ENCODE results near the gene WWOX. TPM values are rescaled to one million over a fixed set of nuclear protein-coding genes. Genes with fewer than 3 reads are reported as not detected.

WWOX gene
- total and polyA plus RNA-seq, 2 of the 13 experiments (the other 11 are each of a cell fraction or from before 2014, with no cell fraction given): 9.1 to 37.4 TPM

- FAIRE-seq (no peak), DNase-seq (ENCODE audit: low spot score) (no peak), ATAC-seq (no peak)
- no TSS peak for BruUV-seq (replicated peaks)
- H3K36me3 ChIP-seq (replicated peaks in 1 of 2; ENCODE audit: control insufficient read depth in 1 of 2, insufficient read depth in 2 of 2, low read length in 2 of 2): no peaks in the 10 kb centered on the region
- no peaks in the 10 kb centered on the region for H3K9me3 ChIP-seq (ENCODE audit: low read length)
- in situ Hi-C loops (cut with HindIII; ENCODE audit: extremely low pct_ligation_motif_present, low pct_unique_long_range_greater_than_20kb): no loop called here
- no peak overlapping the region for H3K4me3 ChIP-seq (replicated peaks in 1 of 3; ENCODE audit: insufficient read depth in 1 of 3, low read depth in 2 of 3, low read length in 3 of 3)
- TF ChIP-seq FOXK2 (IDR thresholded peaks at IDR 0.05) (no peak), THRA (CRISPR knock-in tag; IDR thresholded peaks at IDR 0.05; ENCODE audit: borderline replicate concordance) (no peak), FOSL2 (CRISPR knock-in tag; IDR thresholded peaks at IDR 0.05) (no peak), MAFG (CRISPR knock-in tag; IDR thresholded peaks at IDR 0.05) (no peak), ZNF138 (CRISPR knock-in tag; IDR thresholded peaks at IDR 0.05; ENCODE audit: low read depth) (no peak), ZNF343 (CRISPR knock-in tag; IDR thresholded peaks at IDR 0.05) (no peak)
- peaks cover 10% of the 10 kb centered on the region for H3K4me1 ChIP-seq (ENCODE audit: insufficient read depth, low read length)
- H3K4me2 ChIP-seq (ENCODE audit: low read depth, low read length): no peak overlapping the region
- H3K9ac ChIP-seq (ENCODE audit: insufficient read depth, low read depth, low read length): no peak overlapping the region
- no peak overlapping the region for H2AFZ ChIP-seq (ENCODE audit: low read length)
- POLR2A ChIA-PET: no interaction called here
- 100% methylated on average over 1 of the region's 1 CpG for WGBS (ENCODE audit: low lambda C conversion rate)
- no peaks in the 10 kb centered on the region for H4K20me1 ChIP-seq (ENCODE audit: insufficient read depth, low read length)
- no peaks in the 10 kb centered on the region for H3K27me3 ChIP-seq (ENCODE audit: control insufficient read depth in 1 of 2, insufficient read depth in 2 of 2, low read length in 2 of 2)
- CTCF ChIA-PET (ENCODE audit: low intra/inter-chr PET ratio, low total read pairs): no interaction called here
- intact Hi-C loops (cut with micrococcal nuclease; ENCODE audit: unreplicated experiment): no loop called here
- H3K27ac ChIP-seq (ENCODE audit: extremely low read length, insufficient read depth, low read length): no peak overlapping the region
- H3K79me2 ChIP-seq (ENCODE audit: insufficient read depth, low read length): no peaks in the 10 kb centered on the region
Observed at GRCh38 chr16:78307824-78308528, 208.5 kb downstream of the WWOX start.

DNA sequence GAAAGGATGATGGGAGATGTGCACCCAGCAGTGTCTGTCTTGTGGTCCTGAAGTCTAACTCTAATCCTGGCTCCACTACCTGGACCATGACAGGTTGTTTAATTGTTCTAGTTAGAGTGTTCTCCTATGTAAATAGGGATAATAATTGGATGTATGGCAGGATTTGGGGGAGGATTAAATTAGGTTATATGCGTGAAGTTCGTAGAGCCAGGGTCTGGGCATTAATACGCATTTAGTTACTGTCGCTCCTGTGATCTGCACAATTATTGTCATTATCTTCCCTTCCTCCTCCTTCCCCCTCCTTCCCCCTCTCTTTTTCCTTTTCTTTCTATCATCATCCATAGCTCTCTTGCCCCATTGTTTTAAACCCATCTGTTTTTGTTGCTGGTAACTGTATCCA is 210.3 kb downstream of the WWOX start:
- no TSS peak for BruUV-seq (replicated peaks)
- Histone ChIP-seq H3K4me2 (ENCODE audit: low read depth, low read length) (no peak overlapping the region), H3K27ac (ENCODE audit: extremely low read length, insufficient read depth, low read length) (no peak overlapping the region), H4K20me1 (ENCODE audit: insufficient read depth, low read length) (no peaks in the 10 kb centered on the region), H3K27me3 (ENCODE audit: control insufficient read depth in 1 of 2, insufficient read depth in 2 of 2, low read length in 2 of 2) (no peaks in the 10 kb centered on the region), H3K9ac (ENCODE audit: insufficient read depth, low read depth, low read length) (no peak overlapping the region), H3K4me1 (ENCODE audit: insufficient read depth, low read length) (peaks cover 10% of the 10 kb centered on the region), H3K79me2 (ENCODE audit: insufficient read depth, low read length) (no peaks in the 10 kb centered on the region), H3K9me3 (ENCODE audit: low read length) (no peaks in the 10 kb centered on the region), H3K36me3 (replicated peaks in 1 of 2; ENCODE audit: control insufficient read depth in 1 of 2, insufficient read depth in 2 of 2, low read length in 2 of 2) (no peaks in the 10 kb centered on the region), H3K4me3 (replicated peaks in 1 of 3; ENCODE audit: insufficient read depth in 1 of 3, low read depth in 2 of 3, low read length in 3 of 3) (no peak overlapping the region), H2AFZ (ENCODE audit: low read length) (no peak overlapping the region)
- 97% methylated on average over 4 of the region's 4 CpGs for WGBS (ENCODE audit: low lambda C conversion rate)
- FAIRE-seq: no peak
- intact Hi-C loops (cut with micrococcal nuclease; ENCODE audit: unreplicated experiment) (no loop called here), in situ Hi-C loops (cut with HindIII; ENCODE audit: extremely low pct_ligation_motif_present, low pct_unique_long_range_greater_than_20kb) (no loop called here)
- no peak for ATAC-seq
- peak; percentile 90 for TF ChIP-seq HNRNPK (IDR thresholded peaks at IDR 0.05; ENCODE audit: low read depth, low read length, poor library complexity, severe bottlenecking)
- no peak for TF ChIP-seq ZEB1 (IDR thresholded peaks at IDR 0.05; ENCODE audit: insufficient replicate concordance, low read depth)
- no peak for TF ChIP-seq ZNF337 (CRISPR knock-in tag; IDR thresholded peaks at IDR 0.05; ENCODE audit: borderline replicate concordance, low read depth)
- DNase-seq (ENCODE audit: low spot score): no peak
- POLR2A ChIA-PET: no interaction called here
- CTCF ChIA-PET (ENCODE audit: low intra/inter-chr PET ratio, low total read pairs): no interaction called here
